IPS-20b (cell line): ENCODE results near the gene GAS1.

Experiments used
- H3K27ac ChIP-seq: one replicate; pipeline ENCODE4 v1.5.1; 2013; ENCODE audit warnings: low read length
- H3K27me3 ChIP-seq: 2 replicates; pipeline ENCODE4 v1.6.1; 2013; ENCODE audit warnings: mild to moderate bottlenecking, low read length, inconsistent platforms; ENCODE audit not compliant: insufficient read depth
- H3K36me3 ChIP-seq: 2 replicates; pipeline ENCODE4 v1.6.1; 2013; ENCODE audit warnings: low read depth, mild to moderate bottlenecking, inconsistent platforms, low read length, moderate library complexity; ENCODE audit not compliant: insufficient read depth
- H3K4me1 ChIP-seq: 2 replicates; pipeline ENCODE4 v1.6.1; 2013; ENCODE audit warnings: mild to moderate bottlenecking, control low read depth, inconsistent platforms, low read length, moderate library complexity; ENCODE audit not compliant: insufficient read depth
- H3K4me3 ChIP-seq: 2 replicates; pipeline ENCODE4 v1.5.1; 2013; ENCODE audit warnings: mild to moderate bottlenecking, low read length, inconsistent platforms
- H3K9ac ChIP-seq: 2 replicates; pipeline ENCODE4 v1.6.1; 2013; ENCODE audit warnings: low read depth, mild to moderate bottlenecking, inconsistent platforms, low read length, moderate library complexity
- H3K9me3 ChIP-seq: 2 replicates; pipeline ENCODE4 v1.6.1; 2013; ENCODE audit warnings: mild to moderate bottlenecking, low read depth, low read length, inconsistent platforms; ENCODE audit not compliant: insufficient read depth

Gene GAS1, protein sequence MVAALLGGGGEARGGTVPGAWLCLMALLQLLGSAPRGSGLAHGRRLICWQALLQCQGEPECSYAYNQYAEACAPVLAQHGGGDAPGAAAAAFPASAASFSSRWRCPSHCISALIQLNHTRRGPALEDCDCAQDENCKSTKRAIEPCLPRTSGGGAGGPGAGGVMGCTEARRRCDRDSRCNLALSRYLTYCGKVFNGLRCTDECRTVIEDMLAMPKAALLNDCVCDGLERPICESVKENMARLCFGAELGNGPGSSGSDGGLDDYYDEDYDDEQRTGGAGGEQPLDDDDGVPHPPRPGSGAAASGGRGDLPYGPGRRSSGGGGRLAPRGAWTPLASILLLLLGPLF

DNA sequence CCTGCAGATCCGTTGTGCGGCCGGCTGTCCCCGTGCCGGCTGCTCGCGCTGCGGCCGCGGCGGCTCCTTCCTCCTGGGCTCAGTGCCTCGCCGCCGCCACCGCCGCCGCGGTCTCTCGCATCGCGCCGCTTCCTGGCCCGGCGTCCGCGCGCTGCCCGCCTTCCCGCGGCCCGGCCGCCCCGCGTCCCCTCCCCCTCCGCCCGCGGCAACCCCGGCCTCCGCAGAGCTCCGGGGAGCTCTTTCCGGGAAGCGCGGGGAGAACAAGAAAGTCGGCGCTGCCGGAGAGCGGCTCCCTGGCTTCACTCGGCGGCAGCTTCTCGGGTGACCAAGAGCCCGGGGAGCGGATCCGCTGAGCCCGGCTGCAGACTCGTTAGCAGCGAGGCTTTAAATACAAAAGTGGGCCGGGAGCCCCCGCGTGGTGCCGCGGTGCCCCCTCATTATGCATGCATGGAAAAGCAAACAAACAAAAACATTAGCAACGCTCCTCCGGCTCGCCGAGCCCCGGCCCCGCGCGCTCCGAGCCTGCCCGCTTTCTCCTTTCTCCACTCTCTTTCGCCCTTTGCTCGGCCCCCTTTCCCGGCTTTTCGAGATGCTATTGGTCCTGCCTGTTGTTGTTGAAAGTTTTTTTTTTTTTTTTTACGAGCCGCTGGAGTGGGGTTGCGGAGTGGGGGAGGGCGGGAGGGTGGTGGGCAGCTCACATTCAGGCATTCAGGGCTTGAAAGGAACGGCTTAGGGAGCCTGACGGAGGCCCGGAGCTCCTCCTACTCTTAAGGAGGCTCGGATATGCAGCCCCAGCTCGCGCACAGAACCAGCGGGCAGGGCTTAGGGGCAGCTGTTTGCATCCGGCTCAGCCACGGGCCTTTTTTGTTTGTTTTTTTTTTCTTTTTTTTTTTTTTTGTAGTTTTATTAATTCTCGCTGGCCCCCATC lies at the start of gene GAS1:
TSS of gene GAS1 (minus strand) at position 361 of the 928 bp plus-strand sequence. CDS start 727 bp downstream, outside the sequence.
- H3K9ac ChIP-seq = peak within 1 kb of the TSS; percentile 74; the same call in 1 of the 2 replicates
- no peak within 1 kb of the TSS for H3K27ac ChIP-seq
- no peaks in the 10 kb centered on the region for H3K36me3 ChIP-seq
- H3K4me1 ChIP-seq = peaks cover 33% of the 10 kb centered on the region
- H3K27me3 ChIP-seq = peaks cover 55% of the 10 kb centered on the region
- no peaks in the 10 kb centered on the region for H3K9me3 ChIP-seq
- H3K4me3 ChIP-seq = peak within 1 kb of the TSS; percentile 77

DNA sequence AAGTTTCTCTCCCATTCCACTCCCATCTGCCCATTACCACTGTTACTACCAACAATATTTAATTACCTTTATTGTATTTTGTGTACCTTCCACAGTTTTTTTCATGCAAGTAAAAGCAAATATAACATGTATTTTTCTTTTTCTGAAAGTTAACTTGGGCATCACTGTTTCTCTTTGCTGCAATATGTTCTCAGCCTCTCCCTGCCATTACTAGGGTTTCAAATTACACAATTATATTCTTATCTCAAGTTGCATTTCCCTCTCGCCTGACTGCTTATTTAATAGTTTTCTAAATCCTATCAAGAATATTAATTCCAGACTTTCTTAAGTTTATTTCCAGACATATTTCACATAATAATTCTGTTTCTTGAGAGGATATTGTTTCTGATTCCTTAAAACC lies 46.9 kb upstream of the GAS1 start:
- Histone ChIP-seq H3K9ac (no peak overlapping the region), H3K4me3 (no peak overlapping the region), H3K27me3 (no peaks in the 10 kb centered on the region), H3K27ac (no peak overlapping the region), H3K9me3 (no peaks in the 10 kb centered on the region), H3K36me3 (no peaks in the 10 kb centered on the region), H3K4me1 (no peaks in the 10 kb centered on the region)

DNA sequence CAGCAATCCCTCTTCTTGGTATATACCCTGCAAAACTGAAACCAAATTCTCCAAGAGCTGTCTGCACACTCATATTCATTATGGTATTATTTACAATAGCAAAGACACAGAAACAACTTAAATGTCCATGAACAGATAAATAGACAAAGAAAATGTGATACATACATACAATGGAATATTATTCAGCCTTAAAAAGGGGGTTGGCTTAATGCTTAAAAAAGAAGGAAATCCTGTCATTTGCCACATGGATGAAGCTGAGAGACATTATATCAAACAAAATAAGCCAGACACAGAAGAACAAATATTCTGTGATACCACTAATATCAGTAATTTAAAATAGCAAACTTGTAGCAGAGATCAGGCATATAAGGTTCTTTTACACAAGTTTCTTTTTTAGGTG lies 46.5 kb upstream of the GAS1 start:
- Histone ChIP-seq H3K27ac (no peak overlapping the region), H3K9ac (no peak overlapping the region), H3K4me3 (no peak overlapping the region), H3K36me3 (no peaks in the 10 kb centered on the region), H3K27me3 (no peaks in the 10 kb centered on the region), H3K9me3 (no peaks in the 10 kb centered on the region), H3K4me1 (no peaks in the 10 kb centered on the region)

DNA sequence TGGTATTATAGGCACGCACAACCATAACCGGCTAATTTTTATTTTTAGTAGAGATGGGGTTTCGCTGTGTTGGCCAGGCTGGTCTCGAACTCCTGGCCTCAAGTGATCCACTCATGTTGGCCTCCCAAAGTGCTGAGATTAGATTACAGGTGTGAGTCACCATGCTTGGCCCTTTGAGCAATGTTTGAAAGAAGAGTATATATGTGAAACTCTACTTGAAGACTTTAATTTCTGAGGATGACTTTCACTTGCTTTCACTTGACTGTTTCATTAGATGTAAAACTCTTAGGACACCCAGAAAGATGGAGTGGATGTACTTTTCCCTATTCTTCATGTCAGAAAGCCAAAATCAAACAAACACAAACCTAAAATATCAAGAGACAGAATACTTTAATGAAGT lies 43.8 kb upstream of the GAS1 start:
- Histone ChIP-seq H3K9me3 (no peaks in the 10 kb centered on the region), H3K4me1 (no peaks in the 10 kb centered on the region), H3K36me3 (no peaks in the 10 kb centered on the region), H3K27ac (no peak overlapping the region), H3K27me3 (no peaks in the 10 kb centered on the region), H3K4me3 (no peak overlapping the region), H3K9ac (no peak overlapping the region)

DNA sequence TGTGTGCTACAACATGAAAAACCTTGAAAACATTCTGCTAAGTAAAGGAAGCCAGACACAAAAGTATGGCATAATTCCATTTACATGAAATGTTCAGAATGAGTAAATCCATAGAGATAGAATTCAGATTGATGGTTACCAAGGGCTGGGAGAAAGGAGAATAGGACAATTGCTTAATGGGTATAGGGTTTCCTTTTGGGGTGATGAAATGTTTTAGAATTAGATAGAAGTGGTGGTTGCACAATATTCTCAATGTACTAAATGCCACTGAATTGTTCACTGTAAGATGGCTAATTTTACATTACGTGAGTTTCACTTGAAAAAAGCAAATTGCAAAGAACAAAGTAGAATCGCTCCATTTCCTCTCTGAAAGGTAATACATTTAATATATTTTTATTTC lies 43.0 kb upstream of the GAS1 start:
- Histone ChIP-seq H3K9me3 (no peaks in the 10 kb centered on the region), H3K27me3 (no peaks in the 10 kb centered on the region), H3K9ac (no peak overlapping the region), H3K4me3 (no peak overlapping the region), H3K4me1 (no peaks in the 10 kb centered on the region), H3K27ac (no peak overlapping the region), H3K36me3 (no peaks in the 10 kb centered on the region)

DNA sequence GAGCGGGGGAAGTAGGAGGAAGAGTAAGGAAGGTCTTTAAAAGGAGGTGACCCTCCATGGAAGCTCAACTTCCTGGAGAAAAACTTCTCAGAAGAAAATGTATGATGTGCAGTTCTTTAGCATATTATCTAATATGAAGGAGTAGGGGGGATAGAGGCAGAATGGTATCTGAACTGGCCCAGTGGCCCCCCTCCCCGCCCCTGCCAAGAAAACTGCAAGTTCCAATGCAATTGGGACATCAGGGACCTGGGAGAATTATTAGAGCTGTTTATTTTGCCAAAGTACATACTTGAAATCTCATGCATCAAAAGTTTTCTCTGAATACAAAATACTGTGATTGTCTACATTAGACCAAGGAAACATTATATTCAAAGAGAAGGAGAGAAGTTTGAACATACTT lies 40.6 kb upstream of the GAS1 start:
- H3K9ac ChIP-seq = no peak overlapping the region
- H3K4me1 ChIP-seq = no peaks in the 10 kb centered on the region
- H3K36me3 ChIP-seq = no peaks in the 10 kb centered on the region
- no peaks in the 10 kb centered on the region for H3K27me3 ChIP-seq
- no peak overlapping the region for H3K27ac ChIP-seq
- no peaks in the 10 kb centered on the region for H3K9me3 ChIP-seq
- no peak overlapping the region for H3K4me3 ChIP-seq

DNA sequence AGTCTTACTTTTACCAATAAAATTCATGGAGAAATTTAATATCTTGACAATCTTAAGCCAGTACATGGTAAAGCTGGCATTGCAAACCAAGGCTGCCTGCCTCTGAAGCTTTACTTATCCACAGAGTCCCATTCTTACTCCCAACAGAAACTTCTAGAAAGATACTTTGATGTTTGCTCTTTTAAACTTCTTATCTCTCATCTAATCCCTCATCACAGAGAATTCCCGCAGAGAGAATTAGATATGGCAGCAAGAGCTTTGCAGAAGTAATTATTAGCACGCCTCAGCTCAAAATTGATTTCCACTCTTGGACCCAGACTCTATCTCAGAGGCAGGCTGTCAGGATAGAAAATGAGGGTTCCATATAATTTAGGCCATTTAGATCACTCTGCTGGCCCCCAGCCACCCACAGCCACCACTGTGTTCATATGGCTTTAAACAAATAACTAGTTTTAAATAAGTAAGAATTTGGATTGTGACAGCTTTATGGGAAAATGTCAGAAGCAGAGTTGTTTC lies 37.9 kb upstream of the GAS1 start:
- no peaks in the 10 kb centered on the region for H3K4me1 ChIP-seq
- H3K4me3 ChIP-seq = no peak overlapping the region
- no peak overlapping the region for H3K27ac ChIP-seq
- H3K9me3 ChIP-seq = no peaks in the 10 kb centered on the region
- no peaks in the 10 kb centered on the region for H3K36me3 ChIP-seq
- no peak overlapping the region for H3K9ac ChIP-seq
- H3K27me3 ChIP-seq = no peaks in the 10 kb centered on the region

DNA sequence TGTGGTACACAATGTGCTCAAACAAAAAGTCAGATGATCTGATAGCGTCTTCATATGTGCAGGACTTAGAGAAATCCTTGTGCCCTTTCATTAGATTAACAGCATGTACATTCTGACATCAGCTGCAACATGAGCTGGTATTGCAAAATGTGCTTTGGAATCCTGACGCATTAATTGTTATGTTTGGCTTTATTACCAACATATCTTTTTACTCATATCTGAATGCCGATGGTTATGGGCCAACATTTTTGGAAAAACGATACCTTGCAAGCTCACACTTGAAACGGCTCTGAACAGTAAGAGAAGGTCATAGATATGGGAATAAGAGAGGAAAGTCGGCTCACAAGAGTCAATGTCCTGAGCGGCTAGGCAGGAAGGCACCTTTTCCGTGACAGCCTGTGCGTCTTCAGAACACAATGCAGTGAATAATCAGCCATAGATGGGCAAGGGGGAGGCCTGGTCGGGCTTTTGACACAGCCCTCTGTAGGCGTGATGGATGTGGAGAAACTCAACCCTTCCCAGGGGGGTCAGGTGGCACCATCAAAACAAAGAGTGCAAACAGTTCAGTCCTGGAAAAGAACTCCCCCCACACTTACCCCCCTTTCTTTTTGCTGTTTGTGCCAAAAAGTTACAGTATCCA lies 36.4 kb upstream of the GAS1 start:
- Histone ChIP-seq H3K4me1 (no peaks in the 10 kb centered on the region), H3K9me3 (no peaks in the 10 kb centered on the region), H3K4me3 (no peak overlapping the region), H3K27ac (no peak overlapping the region), H3K36me3 (no peaks in the 10 kb centered on the region), H3K9ac (no peak overlapping the region), H3K27me3 (no peaks in the 10 kb centered on the region)

DNA sequence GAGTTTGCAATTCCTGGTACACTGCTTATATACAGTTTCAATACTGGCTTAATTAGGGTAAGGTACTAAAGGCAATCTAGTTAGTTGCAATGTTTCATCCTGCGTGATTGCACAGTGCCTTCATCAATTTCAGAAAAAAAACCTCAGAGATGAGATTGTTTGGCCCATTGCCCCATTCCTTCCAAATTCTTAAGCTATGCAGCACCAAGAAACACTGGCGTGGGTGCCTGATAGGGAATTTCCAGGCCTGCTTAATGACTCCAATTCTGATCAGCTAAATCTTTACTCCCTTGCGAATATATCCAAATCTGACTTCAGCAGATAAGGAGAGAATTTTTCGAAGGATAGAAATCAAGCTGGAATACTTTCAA lies 35.9 kb upstream of the GAS1 start:
- no peak overlapping the region for H3K27ac ChIP-seq
- no peaks in the 10 kb centered on the region for H3K9me3 ChIP-seq
- no peaks in the 10 kb centered on the region for H3K27me3 ChIP-seq
- no peak overlapping the region for H3K9ac ChIP-seq
- no peak overlapping the region for H3K4me3 ChIP-seq
- H3K36me3 ChIP-seq = no peaks in the 10 kb centered on the region
- H3K4me1 ChIP-seq = no peaks in the 10 kb centered on the region

DNA sequence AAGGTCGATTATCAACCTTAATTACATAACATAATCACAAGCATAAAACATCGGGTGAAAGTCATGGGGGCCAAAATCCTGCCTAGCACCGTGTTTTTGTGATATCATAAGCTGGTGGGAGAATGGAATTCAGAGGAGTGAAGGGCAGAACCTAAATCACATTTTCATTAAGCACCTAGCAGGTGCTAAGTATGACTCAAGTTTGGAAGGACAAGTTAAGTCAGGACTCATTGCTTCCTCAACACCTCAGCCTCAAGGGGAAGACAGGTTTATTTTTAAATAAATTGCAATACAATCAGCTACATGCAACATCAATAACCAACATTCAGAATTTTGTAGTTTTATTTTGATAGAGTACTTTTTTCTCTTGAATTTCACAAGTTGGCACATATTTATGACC lies 33.5 kb upstream of the GAS1 start:
- no peak overlapping the region for H3K4me3 ChIP-seq
- H3K27ac ChIP-seq = no peak overlapping the region
- H3K36me3 ChIP-seq = no peaks in the 10 kb centered on the region
- no peaks in the 10 kb centered on the region for H3K27me3 ChIP-seq
- H3K9me3 ChIP-seq = no peaks in the 10 kb centered on the region
- H3K4me1 ChIP-seq = no peaks in the 10 kb centered on the region
- H3K9ac ChIP-seq = no peak overlapping the region

DNA sequence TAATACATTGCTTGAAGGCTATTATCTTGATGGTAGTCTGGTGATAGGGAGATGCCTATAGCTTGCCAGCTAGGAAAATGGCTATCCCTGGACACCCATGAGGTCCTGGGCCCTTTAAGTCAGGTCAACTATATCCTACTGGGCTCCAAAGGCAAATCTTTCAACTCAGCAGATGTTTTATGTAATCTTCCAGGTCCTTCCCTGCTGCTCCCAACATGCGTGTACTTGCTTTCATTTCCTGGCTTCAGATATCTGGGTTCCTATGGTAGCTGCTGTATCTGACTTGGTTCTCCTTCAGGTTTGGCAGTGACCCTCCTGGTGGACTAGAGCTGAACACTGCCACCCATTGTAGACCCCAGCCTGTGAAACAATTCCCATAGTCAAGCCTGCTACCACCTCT lies 32.4 kb upstream of the GAS1 start:
- H3K27me3 ChIP-seq = no peaks in the 10 kb centered on the region
- no peak overlapping the region for H3K27ac ChIP-seq
- no peak overlapping the region for H3K4me3 ChIP-seq
- H3K36me3 ChIP-seq = no peaks in the 10 kb centered on the region
- no peak overlapping the region for H3K9ac ChIP-seq
- H3K4me1 ChIP-seq = no peaks in the 10 kb centered on the region
- H3K9me3 ChIP-seq = no peaks in the 10 kb centered on the region
